Mesenchymal stem cell (in vitro differentiated cells and primary cell): ENCODE results near the gene SLC35D1.

Experiments used
- DNase-seq: peaks from one replicate; pipeline ENCODE4 v3.0.0-alpha.2; 2013
- H2AFZ ChIP-seq: one replicate; pipeline ENCODE4 v1.6.1; 2013; ENCODE audit warnings: low read depth, mild to moderate bottlenecking, control low read depth, inconsistent platforms, low read length, moderate library complexity
- H2AK5ac ChIP-seq: 2 replicates; pipeline ENCODE4 v1.6.1; 2013; ENCODE audit warnings: low read length, moderate library complexity, mild to moderate bottlenecking, inconsistent platforms; ENCODE audit not compliant: severe bottlenecking
- H2BK120ac ChIP-seq: one replicate; pipeline ENCODE4 v1.6.1; 2013; ENCODE audit warnings: low read depth, mild to moderate bottlenecking, inconsistent platforms, low read length, moderate library complexity
- H2BK12ac ChIP-seq, 2 experiments: one replicate each; pipeline ENCODE4 v1.6.1; 2013; ENCODE audit warnings: inconsistent platforms in 2 of 2, low read length in 2 of 2, mild to moderate bottlenecking in 2 of 2, moderate library complexity in 2 of 2, control low read depth in 1 of 2
- H2BK15ac ChIP-seq: one replicate; pipeline ENCODE4 v1.6.1; 2013; ENCODE audit warnings: mild to moderate bottlenecking, low read depth, inconsistent platforms; ENCODE audit not compliant: poor library complexity, severe bottlenecking
- H2BK5ac ChIP-seq: 2 replicates; pipeline ENCODE4 v1.6.1; 2013; ENCODE audit warnings: low read depth, mild to moderate bottlenecking, low read length, control low read depth, inconsistent platforms; ENCODE audit not compliant: poor library complexity, severe bottlenecking
- H3K14ac ChIP-seq, 2 experiments: one replicate each; pipeline ENCODE4 v1.6.1; 2013; ENCODE audit warnings: inconsistent platforms in 2 of 2, low read length in 2 of 2, control low read depth in 1 of 2, mild to moderate bottlenecking in 1 of 2, moderate library complexity in 1 of 2
- H3K18ac ChIP-seq, 2 experiments: one replicate each; pipeline ENCODE4 v1.6.1; 2013; ENCODE audit warnings: inconsistent platforms in 2 of 2, low read length in 2 of 2, control low read depth in 1 of 2, low read depth in 1 of 2, mild to moderate bottlenecking in 1 of 2
- H3K23ac ChIP-seq, 2 experiments: one replicate each; pipeline ENCODE4 v1.6.1; 2013; ENCODE audit warnings: inconsistent platforms in 2 of 2, low read length in 2 of 2, mild to moderate bottlenecking in 2 of 2, moderate library complexity in 2 of 2, control low read depth in 1 of 2
- H3K27ac ChIP-seq: 2 replicates; pipeline ENCODE4 v1.5.1; 2013; ENCODE audit warnings: mild to moderate bottlenecking, moderate library complexity, low read length, control low read depth, inconsistent platforms; ENCODE audit not compliant: poor library complexity, severe bottlenecking
- H3K27me3 ChIP-seq, 2 experiments: 2 replicates each; pipeline versions ENCODE4 v1.6.1 to v1.7.0; 2013; ENCODE audit warnings: low read length in 2 of 2, mild to moderate bottlenecking in 2 of 2, moderate library complexity in 2 of 2, control low read depth in 1 of 2, inconsistent platforms in 1 of 2; ENCODE audit not compliant: control insufficient read depth in 1 of 2, insufficient read depth in 1 of 2
- H3K36me3 ChIP-seq, 2 experiments: 2 replicates each; pipeline versions ENCODE4 v1.6.1 to v1.7.0; 2013; ENCODE audit warnings: low read length in 2 of 2, control low read depth in 1 of 2, inconsistent platforms in 1 of 2, low read depth in 1 of 2, mild to moderate bottlenecking in 1 of 2; ENCODE audit not compliant: insufficient read depth in 2 of 2, control insufficient read depth in 1 of 2
- H3K4ac ChIP-seq, 2 experiments: one replicate each; pipeline ENCODE4 v1.6.1; 2013; ENCODE audit warnings: inconsistent platforms in 2 of 2, low read length in 2 of 2, mild to moderate bottlenecking in 2 of 2, moderate library complexity in 2 of 2, control low read depth in 1 of 2, low read depth in 1 of 2
- H3K4me1 ChIP-seq: 2 replicates; pipeline ENCODE4 v1.6.1; 2013; ENCODE audit warnings: low read depth, low read length, control low read depth; ENCODE audit not compliant: control insufficient read depth, insufficient read depth
- H3K4me2 ChIP-seq: 2 replicates; pipeline ENCODE4 v1.6.1; 2013; ENCODE audit warnings: low read length, mild to moderate bottlenecking, inconsistent platforms; ENCODE audit not compliant: poor library complexity, severe bottlenecking
- H3K4me3 ChIP-seq, 2 experiments: 2 replicates each; pipeline versions ENCODE4 v1.5.1 to v1.7.0; 2013; ENCODE audit warnings: low read length in 2 of 2, mild to moderate bottlenecking in 2 of 2, control low read depth in 1 of 2, low read depth in 1 of 2; ENCODE audit not compliant: insufficient read depth in 1 of 2
- H3K79me1 ChIP-seq: replicated peaks from 2 replicates; pipeline ENCODE4 v1.6.1; 2013; ENCODE audit warnings: mild to moderate bottlenecking, control low read depth, low read length, inconsistent platforms; ENCODE audit not compliant: poor library complexity, severe bottlenecking
- H3K9ac ChIP-seq: 2 replicates; pipeline ENCODE4 v1.7.0; 2013; ENCODE audit warnings: mild to moderate bottlenecking, low read length, moderate library complexity
- H3K9me3 ChIP-seq: 2 replicates; pipeline ENCODE4 v1.7.0; 2013; ENCODE audit warnings: mild to moderate bottlenecking, low read length; ENCODE audit not compliant: control insufficient read depth
- H4K8ac ChIP-seq: one replicate; pipeline ENCODE4 v1.6.1; 2013; ENCODE audit warnings: inconsistent platforms, mild to moderate bottlenecking, low read length, moderate library complexity
- H4K91ac ChIP-seq: one replicate; pipeline ENCODE4 v1.6.1; 2013; ENCODE audit warnings: mild to moderate bottlenecking, low read length, inconsistent platforms
- WGBS: methylation state at CpG from one replicate; pipeline ENCODE4 v1.1.7; 2013; ENCODE audit warnings: mixed read lengths; 5-methylcytosine and 5-hydroxymethylcytosine counted together

SLC35D1 gene

DNA sequence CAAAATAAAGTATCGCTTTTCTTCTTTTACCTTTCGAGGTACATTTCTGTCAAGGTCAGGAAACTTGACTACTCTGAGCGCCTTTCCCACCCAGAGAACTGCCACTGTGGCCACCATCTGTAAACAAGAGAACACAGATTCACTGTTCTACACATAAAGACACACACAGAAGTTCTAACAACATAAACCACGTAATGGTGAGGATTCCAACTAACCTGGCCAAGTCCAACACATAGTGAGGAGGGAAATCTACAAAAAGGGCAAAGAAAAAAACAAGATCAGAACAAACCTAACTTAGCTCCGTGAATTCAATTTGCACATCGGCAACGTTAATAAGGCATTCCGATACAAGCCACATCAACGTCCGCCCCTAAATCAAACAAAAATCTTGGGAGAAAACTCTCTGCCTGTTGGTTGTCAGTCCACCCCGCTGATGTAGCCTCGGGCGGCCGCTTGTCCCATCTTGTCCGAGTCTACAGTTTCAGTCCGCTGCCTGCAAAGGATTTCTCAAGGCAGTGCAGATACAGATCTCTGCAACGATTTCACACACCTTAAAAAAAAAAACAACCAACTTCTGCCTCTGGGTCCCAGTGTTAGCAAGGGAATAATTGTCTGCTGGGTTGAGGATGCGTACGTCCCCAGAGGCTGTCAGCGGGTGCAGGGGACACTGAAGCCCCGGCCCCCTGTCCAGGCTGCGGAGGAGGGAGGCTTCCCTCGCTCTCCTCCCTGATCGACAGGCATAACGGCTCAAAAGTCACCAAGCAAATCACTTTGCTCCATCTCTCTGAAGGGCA, 1.0 kb downstream of the SLC35D1 start:
- Histone ChIP-seq H3K4ac (peak overlapping the region; percentile 20 to 94), H3K9ac (peak overlapping the region; percentile 93), H3K9me3 (no peaks in the 10 kb centered on the region), H3K79me1 (peaks cover 9% of the 10 kb centered on the region), H2BK5ac (no peak overlapping the region), H3K4me2 (peak overlapping the region; percentile 99), H3K27me3 (no peaks in the 10 kb centered on the region), H2AFZ (peak overlapping the region; percentile 82), H3K23ac (peak overlapping the region; percentile 60 to 99), H2AK5ac (no peak overlapping the region), H3K36me3 (peaks cover 3 to 28% of the 10 kb centered on the region in 2 experiments), H3K4me3 (peak overlapping the region; percentile 91 to 92), H2BK120ac (peak overlapping the region; percentile 97), H4K8ac (peak overlapping the region; percentile 54), H2BK12ac (peak overlapping the region; percentile 54 to 89), H3K18ac (peak overlapping the region; percentile 99), H3K4me1 (no peaks in the 10 kb centered on the region), H4K91ac (peak overlapping the region; percentile 80), H2BK15ac (no peak overlapping the region), H3K27ac (peak overlapping the region; percentile 47), H3K14ac (peak overlapping the region in 1 of 2 experiments; percentile 97)
- DNase-seq: peak; percentile 72
- 7% methylated on average over 21 of the region's 25 CpGs for WGBS

DNA sequence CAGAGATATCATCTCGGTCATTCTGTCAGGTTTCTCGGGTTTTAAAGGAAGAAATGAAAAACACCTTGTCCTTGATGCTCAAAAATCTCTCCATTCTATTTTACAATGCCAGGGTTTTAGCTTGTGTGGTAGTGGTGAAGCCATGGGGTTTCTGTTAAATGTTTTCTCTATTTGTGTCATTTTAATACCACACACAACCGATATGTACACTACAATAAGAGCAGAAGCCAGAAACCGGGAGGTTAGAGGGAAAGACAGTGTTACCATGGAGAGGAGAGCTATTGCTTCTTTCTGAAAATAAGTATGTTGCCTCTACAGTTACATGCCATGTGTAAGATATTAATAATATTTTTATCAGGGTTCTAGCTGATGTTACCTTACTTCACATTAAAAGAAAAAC, 2.8 kb downstream of the SLC35D1 start:
- H3K4me2 ChIP-seq: no peak overlapping the region
- H3K18ac ChIP-seq: no peak overlapping the region
- H2BK12ac ChIP-seq: no peak overlapping the region
- no peak overlapping the region for H2BK5ac ChIP-seq
- no peak overlapping the region for H3K23ac ChIP-seq
- H2BK120ac ChIP-seq: no peak overlapping the region
- no peak overlapping the region for H4K91ac ChIP-seq
- H3K9me3 ChIP-seq: no peaks in the 10 kb centered on the region
- no peaks in the 10 kb centered on the region for H3K4me1 ChIP-seq
- DNase-seq: peak; percentile 2
- no peak overlapping the region for H3K4ac ChIP-seq
- H2BK15ac ChIP-seq: no peak overlapping the region
- WGBS: 60% methylated on average over 3 of the region's 4 CpGs
- H2AFZ ChIP-seq: no peak overlapping the region
- no peak overlapping the region for H2AK5ac ChIP-seq
- H4K8ac ChIP-seq: no peak overlapping the region
- peaks cover 3 to 45% of the 10 kb centered on the region in 2 experiments for H3K36me3 ChIP-seq
- H3K27me3 ChIP-seq: no peaks in the 10 kb centered on the region
- peaks cover 9% of the 10 kb centered on the region for H3K79me1 ChIP-seq
- no peak overlapping the region for H3K27ac ChIP-seq
- H3K9ac ChIP-seq: peak overlapping the region; percentile 93
- H3K14ac ChIP-seq: no peak overlapping the region
- no peak overlapping the region for H3K4me3 ChIP-seq

DNA sequence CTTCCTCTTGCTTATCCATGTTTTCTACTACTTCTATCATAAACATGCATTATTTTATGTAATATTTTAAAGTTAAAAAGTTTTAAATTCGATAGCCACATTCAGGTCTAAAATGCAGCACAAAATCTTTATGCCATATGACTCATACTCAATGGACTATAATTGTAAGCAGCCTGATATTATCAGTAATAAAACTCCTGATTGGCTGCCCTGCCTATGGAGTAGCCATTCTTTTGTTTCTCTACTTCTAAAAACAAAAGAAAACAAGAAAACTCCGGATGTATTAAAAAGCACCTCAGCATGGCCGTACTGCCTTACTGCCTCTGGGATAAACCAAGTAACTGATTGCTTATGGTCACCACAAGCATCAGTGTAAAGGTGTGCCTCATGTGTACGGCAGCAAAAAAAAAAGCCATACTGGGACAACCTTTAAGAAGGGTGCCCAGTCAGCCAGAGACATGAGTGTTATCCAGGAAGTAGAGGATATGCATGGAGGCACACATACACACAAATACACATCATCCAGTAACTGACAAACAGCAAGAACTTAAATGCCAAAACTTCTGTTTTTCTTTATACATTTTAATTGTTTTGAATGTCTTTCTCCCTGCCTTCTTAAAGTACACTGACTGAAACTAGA, 9.2 kb downstream of the SLC35D1 start:
- 100% methylated on average over 4 of the region's 4 CpGs for WGBS
- Histone ChIP-seq H3K23ac (no peak overlapping the region), H3K27ac (no peak overlapping the region), H3K36me3 (peaks cover 9 to 75% of the 10 kb centered on the region in 2 experiments), H3K9ac (no peak overlapping the region), H2BK120ac (no peak overlapping the region), H3K4ac (no peak overlapping the region), H2AFZ (no peak overlapping the region), H3K18ac (no peak overlapping the region), H2AK5ac (no peak overlapping the region), H3K4me1 (no peaks in the 10 kb centered on the region), H3K9me3 (no peaks in the 10 kb centered on the region), H3K4me3 (no peak overlapping the region), H3K14ac (no peak overlapping the region), H3K4me2 (no peak overlapping the region), H2BK12ac (no peak overlapping the region), H4K91ac (no peak overlapping the region), H2BK15ac (no peak overlapping the region), H2BK5ac (no peak overlapping the region), H4K8ac (no peak overlapping the region), H3K79me1 (peaks cover 6% of the 10 kb centered on the region), H3K27me3 (no peaks in the 10 kb centered on the region)
- DNase-seq: no peak

DNA sequence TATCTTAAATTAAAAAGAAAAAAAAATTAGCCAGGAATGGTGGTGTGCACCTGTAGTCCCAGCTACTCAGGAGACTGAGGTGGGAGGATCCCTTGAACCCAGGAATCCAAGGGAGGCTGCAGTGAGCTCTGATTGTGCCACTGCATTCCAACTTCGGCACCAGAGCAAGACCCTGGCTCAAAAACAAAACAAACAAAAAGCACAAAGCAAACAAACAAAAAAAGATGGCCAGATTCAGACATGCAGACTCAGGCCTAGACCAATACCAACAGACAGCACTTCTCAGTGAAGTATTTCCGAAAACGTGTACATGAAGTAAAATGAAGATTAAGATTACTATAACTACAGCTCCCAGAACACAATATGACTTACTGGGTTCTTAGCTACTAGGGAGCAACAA, 10.6 kb downstream of the SLC35D1 start:
- no peak overlapping the region for H2AK5ac ChIP-seq
- no peak overlapping the region for H2BK15ac ChIP-seq
- H3K79me1 ChIP-seq: peaks cover 9% of the 10 kb centered on the region
- H3K27me3 ChIP-seq: no peaks in the 10 kb centered on the region
- H2BK120ac ChIP-seq: no peak overlapping the region
- H3K4me1 ChIP-seq: no peaks in the 10 kb centered on the region
- no peak overlapping the region for H4K8ac ChIP-seq
- no peak overlapping the region for H3K27ac ChIP-seq
- H2BK12ac ChIP-seq: no peak overlapping the region
- WGBS: 60% methylated on average over 1 of the region's 3 CpGs
- no peak overlapping the region for H3K18ac ChIP-seq
- H3K36me3 ChIP-seq: peaks cover 6 to 76% of the 10 kb centered on the region in 2 experiments
- no peak overlapping the region for H3K23ac ChIP-seq
- DNase-seq: no peak
- H3K14ac ChIP-seq: no peak overlapping the region
- no peak overlapping the region for H3K4me2 ChIP-seq
- H3K4ac ChIP-seq: no peak overlapping the region
- H3K4me3 ChIP-seq: no peak overlapping the region
- H3K9me3 ChIP-seq: no peaks in the 10 kb centered on the region
- no peak overlapping the region for H3K9ac ChIP-seq
- no peak overlapping the region for H2AFZ ChIP-seq
- H4K91ac ChIP-seq: no peak overlapping the region
- H2BK5ac ChIP-seq: no peak overlapping the region
